Left renal cortex interstitium (tissue), 4 donors: ENCODE data around the gene PSMD1. TPM values are rescaled to one million over a fixed set of nuclear protein-coding genes. Genes with fewer than 3 reads are reported as not detected.

Experiments used
- DNase-seq, 4 donors: peaks; one replicate each; pipeline ENCODE4 v3.0.0-alpha.2; 2013; ENCODE audit warnings: low read depth in 4 of 4, low spot score in 2 of 4, missing footprints in 1 of 4
- polyA plus RNA-seq, 4 donors: library from polyadenylated mRNA; unstranded; fragments of 120-200 nt; gene quantifications; one replicate each; pipeline ENCODE4 v1.2.1, GENCODE V29; 2013; ENCODE audit not compliant: insufficient read length in 4 of 4

The PSMD1 gene
- polyA plus RNA-seq, 4 donors = 83.3 to 110 (median 100) TPM

GRCh38 chr2:231034291-231034882, 22.3 kb upstream of the PSMD1 start:
- DNase-seq = no peak

DNA sequence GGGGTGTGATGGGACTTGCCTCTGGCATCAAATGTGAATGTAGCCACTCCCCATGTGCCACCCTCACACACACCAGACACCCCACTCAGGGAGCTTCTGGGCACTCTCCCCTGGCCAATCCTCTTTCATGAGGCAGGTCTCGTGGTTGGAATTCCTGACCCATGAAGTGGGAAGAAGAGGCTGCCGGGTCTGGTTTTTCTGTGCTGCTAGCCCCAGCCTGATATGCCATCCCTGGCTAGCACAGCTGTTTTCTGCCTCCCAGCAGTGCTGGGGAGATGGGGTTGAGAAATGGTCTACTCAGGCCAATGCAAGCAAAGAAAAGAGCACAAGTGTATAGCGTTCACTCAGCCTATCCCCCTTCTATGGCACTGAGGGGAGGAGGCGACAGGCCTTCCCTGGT, 20.5 kb upstream of the PSMD1 start:
- no peak for DNase-seq

GRCh38 chr2:231036578-231037106, 20.0 kb upstream of the PSMD1 start:
- DNase-seq = no peak

DNA sequence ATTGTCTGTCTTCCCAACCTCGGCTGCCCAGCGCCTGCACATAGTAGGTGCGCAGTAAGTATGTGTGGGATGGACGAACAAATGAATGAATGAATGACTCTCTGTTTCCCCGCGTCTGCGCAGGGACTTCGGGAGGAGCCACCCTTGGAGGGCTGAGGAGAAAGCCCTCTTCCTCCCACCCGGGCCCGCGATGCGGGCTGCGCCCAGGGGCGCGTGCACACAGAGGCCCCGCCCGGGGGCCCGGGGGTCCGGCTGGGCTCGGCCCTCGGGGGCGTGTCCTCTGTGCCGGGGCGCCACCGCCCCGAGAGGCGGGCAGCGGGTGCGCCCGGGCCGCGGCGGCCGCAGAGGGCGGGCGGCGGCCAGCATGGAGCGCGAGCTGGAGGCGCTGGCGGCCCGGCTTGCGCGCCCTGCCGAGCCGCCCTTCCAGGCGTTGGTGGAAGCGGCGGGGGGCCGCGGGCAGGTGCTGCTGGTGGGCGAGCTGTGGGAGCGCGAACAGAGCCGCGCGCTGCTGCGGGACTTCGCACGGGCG, 19.4 kb upstream of the PSMD1 start, which contains the start of gene C2orf72:
Gene C2orf72, plus strand, starts transcription at position 322 of the 529 bp plus-strand sequence. Its CDS starts 43 bp downstream, at position 365.
- no peak for DNase-seq

DNA sequence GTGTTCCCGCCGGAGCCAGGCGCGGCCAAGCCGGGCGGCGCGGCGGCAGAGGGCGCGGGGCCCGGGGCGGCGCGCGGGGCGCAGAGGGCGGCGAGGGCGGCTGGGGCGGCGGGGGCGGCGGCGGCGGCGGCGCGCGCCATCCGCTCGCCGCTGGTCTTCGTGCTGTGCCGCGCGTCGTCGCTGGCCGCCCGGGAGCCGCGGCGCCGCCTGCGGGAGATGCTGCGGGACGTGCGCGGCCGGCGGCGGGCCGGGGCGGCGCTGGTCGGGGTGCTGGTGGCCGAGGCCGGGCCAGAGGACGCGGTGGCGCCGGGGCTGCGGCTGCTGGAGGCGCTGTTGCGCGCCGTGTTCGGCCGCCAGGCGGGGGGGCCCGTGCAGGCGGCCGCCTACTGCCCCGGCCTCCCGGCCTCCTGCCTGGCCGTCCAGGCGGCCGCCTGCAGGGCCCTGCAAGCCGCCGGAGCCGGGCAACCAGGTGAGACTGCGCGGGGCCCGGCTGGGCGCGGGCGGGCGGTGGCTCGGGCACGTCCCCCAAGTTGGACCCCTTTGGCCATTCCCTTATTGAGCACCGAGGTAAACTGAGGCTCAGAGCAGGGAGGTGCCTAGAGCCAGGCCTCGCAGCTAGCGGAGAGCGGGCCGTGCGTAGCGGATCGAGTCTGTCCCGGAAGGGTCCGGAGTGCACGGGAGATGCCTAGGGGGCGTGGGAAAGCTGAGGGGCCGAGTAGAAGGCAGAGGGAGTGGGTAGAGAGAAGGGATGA, 18.8 kb upstream of the PSMD1 start:
- no peak for DNase-seq

DNA sequence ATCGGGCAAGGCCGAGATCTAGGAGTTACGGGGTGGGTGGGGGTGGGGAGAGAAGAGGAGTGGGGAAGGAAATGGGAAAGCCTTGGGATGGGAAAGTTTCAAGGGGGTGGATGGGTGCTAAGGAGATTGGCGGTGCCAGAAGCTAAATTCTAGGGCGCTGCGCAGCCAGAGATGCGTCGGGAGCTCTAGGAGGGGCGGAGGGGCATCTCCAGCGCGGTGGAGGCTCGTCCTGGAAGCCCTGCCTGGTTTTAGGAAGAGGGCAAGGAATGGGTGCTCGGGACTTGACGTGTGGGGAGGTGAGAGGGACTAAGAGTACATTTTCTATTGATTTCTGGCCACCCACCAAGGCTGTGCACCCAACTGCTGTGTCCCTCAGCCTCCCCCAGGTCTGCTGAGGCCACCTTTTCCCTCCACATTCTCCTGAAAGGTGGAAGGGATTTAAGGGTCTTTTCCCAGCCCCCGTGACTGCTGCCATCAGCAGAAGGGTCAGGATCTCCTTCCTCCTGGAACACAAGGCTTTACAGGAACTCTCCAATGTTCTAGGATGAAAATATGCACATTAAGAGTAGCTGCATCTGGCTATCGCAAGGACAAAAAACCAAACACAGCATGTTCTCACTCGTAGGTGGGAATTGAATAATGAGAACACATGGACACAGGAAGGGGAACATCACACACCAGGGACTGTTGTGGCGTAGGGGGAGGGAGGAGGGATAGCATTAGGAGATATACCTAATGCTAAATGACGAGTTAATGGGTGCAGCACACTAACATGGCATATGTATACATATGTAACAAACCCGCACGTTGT, 18.0 kb upstream of the PSMD1 start:
- no peak for DNase-seq

DNA sequence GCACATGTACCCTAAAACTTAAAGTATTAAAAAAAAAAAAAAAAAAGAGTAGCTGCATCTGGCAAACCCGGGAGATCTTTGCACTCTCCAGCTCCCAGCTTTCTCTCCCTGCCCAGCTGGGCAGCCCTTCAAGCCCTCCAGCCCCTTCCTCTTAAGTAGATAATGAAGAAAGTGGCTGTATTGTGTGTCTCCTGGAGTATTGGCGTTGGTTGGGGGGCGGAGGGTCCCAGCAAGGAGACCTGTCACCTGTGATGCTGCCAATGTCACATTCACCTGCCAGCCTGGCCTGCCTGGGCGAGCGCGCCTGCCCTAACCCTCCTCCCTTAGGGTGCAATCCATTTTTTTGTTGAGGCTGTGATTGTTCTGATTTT, 17.4 kb upstream of the PSMD1 start:
- DNase-seq = no peak

GRCh38 chr2:231039821-231040364, 16.8 kb upstream of the PSMD1 start:
- no peak for DNase-seq

GRCh38 chr2:231041061-231041689, 15.5 kb upstream of the PSMD1 start:
- DNase-seq = no peak

GRCh38 chr2:231043796-231044195, 12.9 kb upstream of the PSMD1 start:
- DNase-seq = no peak

GRCh38 chr2:231046916-231047273, 9.8 kb upstream of the PSMD1 start:
- DNase-seq = no peak

DNA sequence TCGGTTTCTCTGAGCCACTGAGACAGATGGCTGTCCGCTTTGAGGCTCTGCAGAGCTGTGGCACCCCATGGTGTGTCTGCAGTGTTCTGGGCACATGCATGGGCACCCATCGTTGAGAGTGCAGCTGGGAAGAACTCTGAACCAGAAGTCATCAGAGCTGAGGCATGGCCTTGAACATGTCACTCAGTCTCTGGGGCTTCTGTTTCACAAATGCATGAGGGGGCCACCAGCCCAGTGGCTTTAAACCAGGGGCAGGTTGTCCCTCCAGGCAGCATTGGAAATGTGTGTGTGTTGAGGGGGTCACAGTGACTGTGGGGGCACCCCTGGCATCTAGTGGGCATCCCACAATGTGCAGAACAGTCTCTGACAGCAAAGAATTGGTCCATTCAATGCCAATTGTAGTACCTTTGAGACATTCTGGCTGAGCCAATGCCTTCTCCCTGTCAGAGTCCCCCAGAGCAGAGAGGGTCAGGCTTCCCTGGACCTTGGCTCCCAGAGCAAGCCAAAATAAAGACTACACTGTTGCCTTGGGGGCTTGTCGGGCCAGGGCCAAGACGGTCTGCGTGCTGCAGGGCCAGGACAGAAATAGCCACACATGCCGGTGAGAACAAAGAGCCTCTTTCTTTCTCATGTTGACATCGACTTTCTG, 9.3 kb upstream of the PSMD1 start:
- no peak for DNase-seq

GRCh38 chr2:231047923-231048915, 8.4 kb upstream of the PSMD1 start:
- DNase-seq = no peak

GRCh38 chr2:231049286-231050017, 7.2 kb upstream of the PSMD1 start:
- DNase-seq = no peak

DNA sequence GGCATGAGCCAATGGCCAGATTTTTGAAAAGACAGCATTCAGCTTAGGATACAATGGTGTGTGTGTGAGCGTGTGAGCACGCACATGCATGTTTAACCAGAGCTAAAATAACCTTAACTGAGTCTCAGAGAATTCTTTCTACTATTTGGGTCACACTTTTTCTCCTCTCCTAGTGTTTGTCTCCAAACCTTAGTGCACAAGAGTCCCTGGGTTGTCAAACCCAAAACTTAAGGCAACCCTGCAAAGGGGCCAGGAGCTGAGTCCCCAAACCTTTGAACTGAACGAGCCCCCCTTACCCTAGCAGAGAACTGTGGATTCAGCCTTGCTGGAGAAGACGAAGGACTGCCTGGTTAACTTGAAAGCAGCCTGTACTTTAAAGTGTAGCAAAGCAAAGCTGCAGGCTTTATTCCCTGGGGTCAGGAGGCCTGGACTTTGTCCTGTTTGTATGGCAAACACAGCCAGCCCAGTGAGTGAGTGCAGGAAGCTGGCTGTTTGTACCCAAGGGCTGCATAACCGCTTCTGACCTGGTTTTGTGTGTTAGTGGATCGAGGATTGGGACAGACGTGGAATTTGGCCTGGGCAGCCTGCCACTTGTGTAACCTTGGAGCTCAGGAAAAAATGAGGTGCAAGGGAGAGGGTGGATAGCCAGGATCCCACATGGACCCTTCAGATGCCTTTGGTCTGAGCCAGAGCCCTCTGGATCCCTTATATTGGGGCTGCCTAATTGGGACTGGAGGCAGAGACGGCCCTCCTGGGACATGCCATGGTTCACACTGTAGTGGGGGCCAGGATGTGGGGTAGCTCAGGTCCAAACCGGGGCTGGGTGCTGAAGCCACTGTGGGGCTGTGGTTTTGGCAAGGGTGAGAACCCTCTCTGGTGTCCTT, 6.4 kb upstream of the PSMD1 start:
- no peak for DNase-seq

DNA sequence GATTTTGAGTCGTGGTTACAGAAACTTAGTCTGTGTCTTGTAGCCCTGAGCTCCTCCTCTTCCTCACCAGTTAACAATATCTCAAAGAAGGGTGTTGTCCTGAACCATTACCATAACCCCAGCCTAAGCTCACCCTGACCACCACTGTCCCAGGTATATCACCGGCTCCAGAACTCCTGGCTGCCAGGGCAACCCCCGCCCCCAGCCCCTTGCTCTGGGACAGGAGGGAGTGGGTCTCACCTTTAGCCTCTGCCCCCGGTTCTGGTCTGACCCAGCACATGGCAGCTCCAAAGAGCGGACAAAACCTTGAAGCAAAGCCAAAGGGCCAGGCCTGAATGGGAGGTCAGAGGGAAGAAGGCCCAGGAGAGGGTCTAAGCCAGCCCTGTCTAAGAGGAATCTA, 5.6 kb upstream of the PSMD1 start:
- DNase-seq = no peak
